ENCODE data around the gene EFNA5.
A peak's percentile ranks its signal among the peaks of the same experiment; 100 is the strongest.

The EFNA5 gene

GRCh38 chr5:107603349-107603748, 67.4 kb downstream of the EFNA5 start:
- no peak for DNase-seq (ENCODE audit: low read depth)

GRCh38 chr5:107602896-107603295, 67.8 kb downstream of the EFNA5 start:
- DNase-seq (ENCODE audit: low read depth) = no peak

DNA sequence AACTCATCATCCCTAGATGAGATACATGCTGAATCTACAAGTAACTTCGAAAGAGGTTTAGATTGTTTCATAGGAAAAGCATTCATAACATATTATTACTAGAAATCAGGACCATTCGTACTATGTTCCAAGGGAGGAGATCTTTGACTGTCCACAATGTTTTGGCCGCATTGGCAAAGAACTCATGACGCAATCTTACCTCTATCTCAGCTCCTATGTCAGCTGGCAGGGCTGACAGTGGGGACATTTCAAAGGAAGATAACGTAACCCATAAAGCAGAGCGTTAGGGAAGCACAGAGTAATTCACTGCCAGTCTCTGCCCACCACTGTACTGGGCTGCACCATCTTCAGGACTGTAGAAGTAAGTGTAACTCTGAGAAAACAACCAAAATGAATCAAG, 69.7 kb downstream of the EFNA5 start:
- no peak for DNase-seq (ENCODE audit: low read depth)

DNA sequence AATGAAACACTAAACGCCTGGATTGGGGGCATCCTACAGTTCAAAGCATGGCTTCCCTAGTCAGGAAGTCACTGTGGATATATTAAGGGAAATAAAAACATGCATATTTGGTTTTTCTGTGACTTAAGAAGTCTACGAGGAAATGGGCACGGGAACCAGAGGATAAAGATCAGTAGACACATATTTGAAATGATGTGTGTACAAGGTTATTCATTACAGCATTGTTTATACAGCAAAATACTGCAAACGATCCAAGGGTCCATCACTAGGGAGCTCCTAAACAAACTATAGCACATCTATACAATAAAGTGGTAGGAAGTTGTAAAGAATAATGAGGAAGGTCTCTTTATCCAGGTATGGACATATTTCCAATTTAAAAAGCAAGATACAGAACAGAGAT, 71.8 kb downstream of the EFNA5 start:
- no peak for DNase-seq (ENCODE audit: low read depth)

GRCh38 chr5:107597803-107598202, 72.9 kb downstream of the EFNA5 start:
- no peak for DNase-seq (ENCODE audit: low read depth)

DNA sequence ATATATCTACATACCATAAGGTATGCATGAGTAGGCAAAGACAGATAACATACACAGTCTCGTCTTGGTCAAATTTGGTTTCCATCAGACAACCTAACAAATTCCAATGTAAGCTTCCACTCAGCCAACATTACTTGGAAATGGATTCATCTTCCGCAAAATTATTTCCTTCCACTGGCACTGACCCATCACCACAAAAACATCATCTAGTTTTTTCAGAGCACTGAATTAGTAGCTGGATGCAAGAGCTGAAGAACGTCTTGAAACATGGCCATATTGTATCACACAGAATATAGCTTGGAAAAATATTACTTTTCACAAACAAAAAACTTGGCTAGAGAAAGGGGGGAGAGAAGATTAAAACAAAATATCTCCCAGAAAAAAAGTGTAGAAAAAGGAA, 73.5 kb downstream of the EFNA5 start:
- no peak for DNase-seq (ENCODE audit: low read depth)

DNA sequence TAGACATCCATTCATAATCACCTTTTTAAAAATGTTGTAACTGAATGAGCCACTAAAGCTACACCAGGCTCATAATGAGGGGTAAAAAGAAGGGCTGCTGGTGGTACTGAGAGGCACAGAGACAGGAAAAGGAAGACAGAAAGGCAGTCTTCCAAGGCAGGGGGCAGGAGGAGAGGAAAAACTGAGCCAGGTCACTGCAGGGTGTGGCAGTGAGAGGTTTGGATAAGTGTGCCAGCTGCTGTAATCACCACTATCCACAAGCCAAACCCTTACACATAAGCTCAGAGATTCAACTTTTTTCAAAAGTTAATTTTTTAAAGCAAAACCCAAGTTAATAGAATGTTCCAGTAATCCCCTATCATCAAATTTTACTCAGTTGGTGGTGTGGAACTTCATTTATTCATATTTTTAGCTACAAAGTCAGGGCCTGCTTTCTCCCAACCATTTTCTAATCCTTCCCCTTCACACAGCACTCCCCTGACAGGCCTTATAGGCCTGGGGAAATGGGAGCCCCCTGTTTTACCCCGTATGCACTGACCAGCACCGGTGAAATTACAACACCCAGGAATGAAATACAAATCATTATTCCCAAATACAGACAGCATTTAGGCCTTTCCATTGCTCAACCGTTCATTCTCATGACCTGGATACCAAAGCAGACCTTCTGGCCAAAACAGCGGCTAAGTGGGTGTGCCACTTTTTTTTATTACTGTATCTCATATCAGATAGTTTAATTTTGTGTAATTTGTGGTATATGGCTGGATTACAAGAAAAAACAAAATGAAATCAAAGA, 76.3 kb downstream of the EFNA5 start:
- no peak for DNase-seq (ENCODE audit: low read depth)

- no peak for DNase-seq (ENCODE audit: low read depth)
Observed at GRCh38 chr5:107593009-107593408, 77.7 kb downstream of the EFNA5 start.

- no peak for DNase-seq (ENCODE audit: low read depth)
Observed at GRCh38 chr5:107592515-107592914, 78.2 kb downstream of the EFNA5 start.

DNA sequence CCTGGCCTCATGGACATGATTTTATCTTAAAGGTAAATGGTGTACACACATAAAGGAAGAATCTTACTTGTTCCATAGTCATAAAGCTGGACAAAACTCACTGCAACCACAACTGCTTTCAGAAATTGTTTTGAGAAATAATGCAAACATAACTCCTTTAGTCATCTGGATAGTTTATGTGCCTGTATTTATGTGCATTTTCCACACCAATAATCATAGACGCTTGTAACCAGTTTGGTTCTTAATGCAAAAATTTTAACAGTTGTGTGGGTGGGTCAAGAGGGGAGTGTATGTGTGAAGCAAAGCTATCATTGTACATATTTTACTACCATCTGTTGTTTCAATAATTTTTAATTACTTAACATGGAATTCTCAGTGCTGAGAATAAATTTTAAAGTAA, 80.1 kb downstream of the EFNA5 start:
- no peak for DNase-seq (ENCODE audit: low read depth)

DNA sequence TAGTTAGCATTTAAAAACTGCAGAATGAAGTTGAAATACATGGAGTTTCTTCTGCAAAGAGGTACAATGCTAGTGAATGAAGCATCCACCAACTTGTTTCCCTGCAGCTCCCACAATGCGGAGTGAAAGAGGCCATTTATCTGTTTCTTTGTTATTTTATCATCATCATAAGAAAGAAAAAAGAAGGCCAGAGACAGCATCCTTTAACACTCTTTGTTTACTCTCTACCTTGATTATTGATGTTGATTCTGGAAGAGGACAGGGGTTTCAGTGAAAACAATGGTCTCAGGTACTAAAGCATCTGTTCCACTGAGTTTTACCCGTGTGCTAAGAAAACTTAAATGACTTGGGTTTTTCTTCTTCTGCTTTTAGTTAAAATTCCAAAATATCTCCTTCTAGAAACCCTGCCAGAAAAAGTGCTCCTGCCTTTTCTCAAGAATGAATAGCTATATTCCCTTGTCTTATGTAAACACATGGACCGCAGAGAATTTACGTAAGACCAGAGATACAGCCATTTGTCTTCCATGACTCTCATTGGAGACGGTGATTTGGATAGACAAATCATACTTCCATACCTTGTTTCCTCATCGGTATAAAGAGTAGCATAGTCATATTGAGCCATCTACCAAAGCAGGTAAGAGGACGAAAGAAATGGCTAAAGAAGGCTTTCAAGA, 81.1 kb downstream of the EFNA5 start:
- DNase-seq (ENCODE audit: low read depth) = no peak

- no peak for DNase-seq (ENCODE audit: low read depth)
Observed at GRCh38 chr5:107582625-107583024, 88.1 kb downstream of the EFNA5 start.

- peak; percentile 48 for DNase-seq (ENCODE audit: low read depth)
Observed at GRCh38 chr5:107580889-107581820, 89.6 kb downstream of the EFNA5 start.

DNA sequence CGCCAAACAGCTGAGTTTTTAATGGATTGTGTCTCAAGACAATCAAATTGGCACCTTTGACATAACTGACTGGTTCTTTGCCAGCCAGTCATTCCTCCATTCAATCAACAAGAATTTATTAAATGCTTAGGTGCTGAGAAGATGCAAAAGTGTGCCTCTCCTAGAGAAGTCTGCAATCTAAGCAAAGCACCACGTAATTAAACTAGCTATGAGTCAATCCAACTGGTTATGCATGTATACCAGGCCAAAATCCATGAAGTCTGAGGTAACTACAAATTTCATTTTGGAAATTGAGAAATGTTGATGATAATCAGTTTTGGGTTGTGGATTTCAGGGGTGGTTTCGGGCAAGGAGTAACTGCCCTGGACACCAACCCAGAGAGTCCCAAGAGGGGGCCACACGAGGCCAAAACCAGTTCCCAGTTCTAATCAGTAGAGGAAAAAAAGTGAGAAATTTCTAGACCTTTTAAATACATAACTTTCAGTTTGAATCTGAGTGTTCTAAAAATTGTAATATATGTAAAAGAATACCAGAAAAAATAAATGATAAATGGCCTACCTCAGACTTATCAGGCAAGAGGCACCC, 92.6 kb downstream of the EFNA5 start:
- DNase-seq (ENCODE audit: low read depth) = no peak

GRCh38 chr5:107577394-107577950, 93.3 kb downstream of the EFNA5 start:
- no peak for DNase-seq (ENCODE audit: low read depth)

DNA sequence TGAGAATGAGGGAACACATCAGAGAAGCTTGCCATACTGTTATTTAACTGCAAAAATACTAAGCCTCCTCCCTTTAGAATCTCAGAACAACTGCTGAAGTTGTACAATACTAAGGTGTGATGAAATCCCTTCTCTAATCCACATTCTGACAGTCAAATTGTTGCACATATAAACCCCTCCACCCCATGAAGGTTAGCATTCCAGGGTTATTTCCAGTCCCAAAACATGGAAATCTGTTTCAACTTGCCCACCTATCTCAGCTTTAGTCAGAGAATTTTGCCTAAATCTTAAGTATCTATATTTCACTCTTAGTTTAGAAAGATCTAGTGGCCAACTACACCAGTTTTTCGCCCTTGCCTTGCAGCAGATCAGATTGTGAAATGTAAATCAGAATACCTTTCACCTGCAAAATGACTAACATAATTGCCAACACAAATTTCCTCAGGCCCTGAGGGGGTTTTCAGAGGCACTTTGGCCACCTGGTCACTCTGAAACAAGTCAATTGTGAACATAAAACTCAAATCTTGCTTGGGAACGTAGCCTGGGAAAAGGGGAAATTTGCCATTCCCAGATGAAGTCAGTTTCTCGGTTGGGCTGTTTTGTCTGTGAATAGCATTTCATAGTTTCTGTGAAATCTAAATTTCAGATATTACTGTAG, 93.9 kb downstream of the EFNA5 start:
- no peak for DNase-seq (ENCODE audit: low read depth)

DNA sequence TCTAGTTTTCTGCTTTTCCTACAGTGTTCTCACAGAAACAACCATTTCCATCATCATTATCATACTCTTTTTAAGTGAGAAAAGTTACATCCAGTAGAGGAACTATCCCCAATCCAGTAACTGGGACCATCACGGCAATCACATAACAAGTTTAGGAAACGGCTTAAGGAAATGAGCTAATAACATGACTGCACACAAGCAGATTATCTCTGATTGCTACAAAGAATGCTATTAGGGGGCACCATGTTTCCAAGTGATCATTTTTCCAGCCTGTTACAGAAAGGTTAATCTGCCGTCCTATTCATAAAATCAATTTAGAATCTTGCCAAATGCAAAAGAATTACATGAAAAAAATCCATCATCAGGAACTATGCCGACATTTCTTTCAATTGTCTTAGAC, 94.6 kb downstream of the EFNA5 start:
- DNase-seq (ENCODE audit: low read depth) = no peak

GRCh38 chr5:107574287-107574686, 96.5 kb downstream of the EFNA5 start:
- DNase-seq (ENCODE audit: low read depth) = no peak

GRCh38 chr5:107572715-107573368, 97.9 kb downstream of the EFNA5 start:
- no peak for DNase-seq (ENCODE audit: low read depth)

- peak; percentile 89 for DNase-seq (ENCODE audit: low read depth)
Observed at GRCh38 chr5:107571621-107572536, 98.9 kb downstream of the EFNA5 start.

Measured in fibroblast of the conjunctiva (primary cell).